Heart right ventricle (tissue), 16 donors: ENCODE data around the gene PRSS1. TPM values are rescaled to one million over a fixed set of nuclear protein-coding genes. Genes with fewer than 3 reads are reported as not detected.
"Not testable (repeated sequence)": the region's sequence is repeated elsewhere in the genome, so short reads cannot be mapped to it uniquely, and the experiment has no call there.

Experiments
- ATAC-seq, 8 donors: fragments of 200-7000 bp; cut with Tn5 transposase; one replicate each; pipeline ENCODE4 v1.9.1; 2020; ENCODE audit warnings: mild to moderate bottlenecking in 8 of 8, moderate library complexity in 8 of 8, moderate number of reproducible peaks in 1 of 8
- DNase-seq, 2 donors: peaks; one replicate each; pipeline ENCODE4 v3.0.0-alpha.2; 2020
- H3K27ac ChIP-seq, 10 donors: fragments of 200-600 bp; sonication (generic) in 2 of 10; one replicate each; pipeline versions ENCODE4 v1.5.0 to v1.8.0; 2020 to 2022; ENCODE audit warnings: mild to moderate bottlenecking in 3 of 10
- H3K27me3 ChIP-seq, 7 donors: fragments of 200-600 bp; one replicate each; pipeline ENCODE4 v1.8.0; 2021 to 2022; ENCODE audit warnings: mild to moderate bottlenecking in 2 of 7
- H3K36me3 ChIP-seq, 9 donors: fragments of 200-600 bp; sonication (generic) in 1 of 9; one replicate each; pipeline versions ENCODE4 v1.5.0 to v1.8.0; 2020 to 2022; ENCODE audit warnings: mild to moderate bottlenecking in 2 of 9
- H3K4me1 ChIP-seq, 9 donors: fragments of 200-600 bp; sonication (generic) in 1 of 9; one replicate each; pipeline versions ENCODE4 v1.5.0 to v1.8.0; 2020 to 2022; ENCODE audit warnings: mild to moderate bottlenecking in 4 of 9
- H3K4me3 ChIP-seq, 10 donors: fragments of 200-600 bp; sonication (generic) in 2 of 10; one replicate each; pipeline versions ENCODE4 v1.5.0 to v1.8.0; 2020 to 2022; ENCODE audit warnings: mild to moderate bottlenecking in 7 of 10, moderate library complexity in 2 of 10
- H3K9me3 ChIP-seq, 11 donors: fragments of 200-600 bp in 10 of 11; sonication (generic) in 2 of 11; one replicate each; pipeline versions ENCODE4 v1.5.0 to v1.8.0; 2013 to 2022; ENCODE audit warnings: mild to moderate bottlenecking in 2 of 11, control low read depth in 1 of 11, moderate library complexity in 1 of 11
- WGBS, 2 donors: extraction: QIAGEN DNeasy Blood & Tissue Kit; methylation state at CpG; one replicate each; pipeline ENCODE4 v1.1.7; 2013; ENCODE audit warnings: inconsistent platforms in 1 of 2; 5-methylcytosine and 5-hydroxymethylcytosine counted together
- intact Hi-C, 10 donors: fragments of 100-400 bp; cut with DNase I; formaldehyde crosslinking; loops; one replicate each; pipeline versions ENCODE4 v1.11.1 to v1.14.2; 2022
- polyA plus RNA-seq, 2 donors: library from polyadenylated mRNA; stranded (reverse); fragments of 200-250 nt; gene quantifications; one replicate each; pipeline ENCODE4 v1.2.3, GENCODE V29; 2013
- total RNA-seq, 10 donors: library from RNA; stranded (reverse); fragmentation: NEBNext Ultra II Directional in 3 of 10; extraction: Animal tissue kit (Norgen Biotek cat#: 25700) in 3 of 10; gene quantifications; one replicate each; pipeline versions ENCODE4 v1.2.1 to v1.2.4, GENCODE V29; 2021 to 2023
- TF ChIP-seq, protein P1 (sequence below), 9 donors: fragments of 200-600 bp; sonication (generic) in 2 of 9; IDR thresholded peaks; one replicate each; pipeline versions ENCODE4 v1.5.0 to v1.8.0; 2021 to 2022; ENCODE audit warnings: antibody characterized with exemption in 9 of 9, mild to moderate bottlenecking in 5 of 9, moderate library complexity in 1 of 9
- donor health status: Arrhythmogenic right ventricular cardiomyopathy.
- donor health status: ischemic (EF 13 %, LVEDD 7.1; RV severe dilation, severe dysfunction).
- donor health status: healthy with polysubstance abuse.
- donor health status: DM: no; HTN: yes; CAD: no.
- donor health status: DM: no; HTN: no; CAD: no.
- donor health status: ischemic (EF 25% LVEDD 6.9; RV normal size, moderate dysfunction).
- donor health status: ischemic (EF 25% LVEDD 5.7; RV mildly dilated, moderate dysfunction).
- donor health status: healthy.
- donor health status: DM: yes; HTN: yes; CAD: no.
- donor health status: Ischemic cardiomyopathy.
- donor health status: ischemic (EF 35%, LVEDD 5.7; RV mildly dilated, moderate dysfunction).
- donor health status: nonischemic (EF 11% LVEDD 7.7; RV severe dilation, severe dysfunction).
- donor health status: DM: yes; HTN: yes; CAD: no.
- donor health status: PGD.
- donor health status: ischemic (EF 29% LVEDD 5.4; RV normal size, mild dysfunction).
- donor health status: nonischemic (EF 23%, LVEDD 6.1; RV moderate dilation, normal function).

The PRSS1 gene
- total and polyA plus RNA-seq, 12 donors = 0.75 to 4.3 (median 3.7) TPM; not detected in 4

DNA sequence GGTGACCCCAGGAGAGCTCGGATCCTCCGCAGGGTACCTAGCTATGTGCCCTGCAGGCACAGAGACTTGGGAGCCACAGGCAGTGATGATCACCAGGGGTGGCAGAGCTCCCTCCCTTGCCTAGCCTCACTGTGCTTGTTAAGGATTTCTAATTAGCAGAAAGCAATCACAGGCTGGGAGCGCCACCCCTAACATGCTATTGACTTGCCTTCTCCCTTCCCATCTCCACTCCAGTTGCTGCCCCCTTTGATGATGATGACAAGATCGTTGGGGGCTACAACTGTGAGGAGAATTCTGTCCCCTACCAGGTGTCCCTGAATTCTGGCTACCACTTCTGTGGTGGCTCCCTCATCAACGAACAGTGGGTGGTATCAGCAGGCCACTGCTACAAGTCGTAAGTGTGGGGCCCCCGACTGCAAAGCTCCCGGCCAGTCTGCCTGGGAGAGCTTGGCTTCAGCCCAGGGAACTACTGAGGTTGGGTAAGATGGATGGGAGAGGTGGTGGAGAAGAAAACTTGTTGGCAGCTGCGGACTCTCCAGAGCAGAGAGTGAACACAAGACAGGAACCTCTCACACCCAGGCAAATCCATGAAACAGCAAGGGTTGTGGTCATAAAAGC is 1.2 kb downstream of the PRSS1 start:
- Histone ChIP-seq H3K36me3 (no peaks in the 10 kb centered on the region), H3K27me3 (no peaks in the 10 kb centered on the region), H3K4me3 (no peak overlapping the region), H3K4me1 (no peaks in the 10 kb centered on the region), H3K9me3 (no peaks in the 10 kb centered on the region), H3K27ac (no peak overlapping the region)
- intact Hi-C loops = no loop called here
- ATAC-seq = no peak
- DNase-seq = no peak
- 66 to 73% methylated on average over 9 of the region's 9 CpGs for WGBS, 2 donors
- TF ChIP-seq, protein P1, sequence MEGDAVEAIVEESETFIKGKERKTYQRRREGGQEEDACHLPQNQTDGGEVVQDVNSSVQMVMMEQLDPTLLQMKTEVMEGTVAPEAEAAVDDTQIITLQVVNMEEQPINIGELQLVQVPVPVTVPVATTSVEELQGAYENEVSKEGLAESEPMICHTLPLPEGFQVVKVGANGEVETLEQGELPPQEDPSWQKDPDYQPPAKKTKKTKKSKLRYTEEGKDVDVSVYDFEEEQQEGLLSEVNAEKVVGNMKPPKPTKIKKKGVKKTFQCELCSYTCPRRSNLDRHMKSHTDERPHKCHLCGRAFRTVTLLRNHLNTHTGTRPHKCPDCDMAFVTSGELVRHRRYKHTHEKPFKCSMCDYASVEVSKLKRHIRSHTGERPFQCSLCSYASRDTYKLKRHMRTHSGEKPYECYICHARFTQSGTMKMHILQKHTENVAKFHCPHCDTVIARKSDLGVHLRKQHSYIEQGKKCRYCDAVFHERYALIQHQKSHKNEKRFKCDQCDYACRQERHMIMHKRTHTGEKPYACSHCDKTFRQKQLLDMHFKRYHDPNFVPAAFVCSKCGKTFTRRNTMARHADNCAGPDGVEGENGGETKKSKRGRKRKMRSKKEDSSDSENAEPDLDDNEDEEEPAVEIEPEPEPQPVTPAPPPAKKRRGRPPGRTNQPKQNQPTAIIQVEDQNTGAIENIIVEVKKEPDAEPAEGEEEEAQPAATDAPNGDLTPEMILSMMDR (IDR thresholded peaks at IDR 0.05) = no peak

DNA sequence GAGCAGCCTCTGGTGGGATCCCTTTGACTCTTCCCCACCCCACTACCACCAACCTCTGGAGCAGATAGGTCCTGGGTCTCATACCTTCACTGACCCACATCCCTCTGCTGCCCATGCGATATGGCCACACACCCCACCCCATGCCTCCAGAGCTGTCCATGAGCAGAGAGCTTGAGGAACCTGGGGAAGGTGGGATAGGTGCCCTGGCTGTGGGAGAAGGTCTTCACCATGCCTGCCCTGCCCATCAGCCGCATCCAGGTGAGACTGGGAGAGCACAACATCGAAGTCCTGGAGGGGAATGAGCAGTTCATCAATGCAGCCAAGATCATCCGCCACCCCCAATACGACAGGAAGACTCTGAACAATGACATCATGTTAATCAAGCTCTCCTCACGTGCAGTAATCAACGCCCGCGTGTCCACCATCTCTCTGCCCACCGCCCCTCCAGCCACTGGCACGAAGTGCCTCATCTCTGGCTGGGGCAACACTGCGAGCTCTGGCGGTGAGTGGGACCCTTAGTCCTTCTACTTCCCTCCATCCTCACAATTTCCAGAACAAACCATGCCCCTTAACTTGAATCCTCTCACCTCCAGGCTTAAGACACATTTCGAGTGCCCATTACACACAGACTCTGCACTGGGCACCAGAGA is 2.4 kb downstream of the PRSS1 start:
- H3K27me3 ChIP-seq, H3K9me3 ChIP-seq, ATAC-seq, H3K27ac ChIP-seq, intact Hi-C loops, DNase-seq, H3K4me3 ChIP-seq, H3K36me3 ChIP-seq, H3K4me1 ChIP-seq: not testable (repeated sequence)
- WGBS, 2 donors = 82 to 88% methylated on average over 14 of the region's 14 CpGs

DNA sequence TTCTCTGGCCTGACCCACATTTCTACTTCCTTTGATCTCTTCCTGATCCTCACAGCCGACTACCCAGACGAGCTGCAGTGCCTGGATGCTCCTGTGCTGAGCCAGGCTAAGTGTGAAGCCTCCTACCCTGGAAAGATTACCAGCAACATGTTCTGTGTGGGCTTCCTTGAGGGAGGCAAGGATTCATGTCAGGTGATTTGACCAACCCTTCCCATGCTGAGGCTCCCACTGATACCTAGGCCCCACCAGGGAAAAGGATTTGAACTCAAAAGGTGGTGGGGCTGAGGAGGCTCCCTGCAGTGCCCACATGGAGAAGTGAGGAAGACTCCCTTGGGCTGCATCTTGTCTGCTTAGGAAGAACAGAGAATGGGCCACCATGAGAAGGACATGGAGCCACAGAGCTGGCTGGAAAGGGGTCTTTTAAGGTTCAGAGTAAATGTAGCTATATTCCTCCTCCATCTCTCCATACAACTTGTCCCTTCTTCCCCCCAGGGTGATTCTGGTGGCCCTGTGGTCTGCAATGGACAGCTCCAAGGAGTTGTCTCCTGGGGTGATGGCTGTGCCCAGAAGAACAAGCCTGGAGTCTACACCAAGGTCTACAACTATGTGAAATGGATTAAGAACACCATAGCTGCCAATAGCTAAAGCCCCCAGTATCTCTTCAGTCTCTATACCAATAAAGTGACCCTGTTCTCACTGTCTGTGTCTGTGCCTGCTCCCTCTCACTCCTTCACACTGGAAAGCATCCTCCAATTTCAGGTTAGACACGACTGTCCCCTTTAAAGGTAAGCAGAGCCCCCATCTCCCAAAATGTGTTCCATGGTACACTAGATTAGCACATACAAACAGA is 3.3 kb downstream of the PRSS1 start:
- H3K4me3 ChIP-seq = no peak overlapping the region
- no peaks in the 10 kb centered on the region for H3K36me3 ChIP-seq
- intact Hi-C loops = no loop called here
- H3K27me3 ChIP-seq = no peaks in the 10 kb centered on the region
- ATAC-seq (no peak), DNase-seq (no peak)
- 46 to 59% methylated on average over 3 of the region's 3 CpGs for WGBS, 2 donors
- no peaks in the 10 kb centered on the region for H3K4me1 ChIP-seq
- H3K9me3 ChIP-seq = peaks cover 0 to 3% (median 0%) of the 10 kb centered on the region in 11 donors
- TF ChIP-seq, protein P1 (IDR thresholded peaks at IDR 0.05) = no peak
- H3K27ac ChIP-seq = no peak overlapping the region

DNA sequence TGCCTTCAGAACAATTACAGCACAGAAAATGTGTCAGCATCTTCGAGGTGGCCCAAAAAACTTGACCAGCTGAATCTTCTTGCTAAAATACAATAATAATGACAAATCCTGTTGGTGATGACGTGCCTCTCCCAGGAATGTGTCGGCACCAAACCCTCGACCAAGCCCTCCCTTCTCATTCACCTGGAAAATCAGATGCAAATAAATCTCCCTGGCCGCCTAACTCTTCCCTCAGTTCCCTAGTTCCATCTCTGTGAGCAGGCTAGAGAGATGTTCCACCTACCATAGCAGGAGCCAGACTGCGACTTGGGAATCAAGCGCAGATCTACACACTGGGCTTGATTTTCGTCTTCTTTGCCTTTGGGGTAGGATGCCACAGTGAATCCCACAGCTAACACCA is 4.1 kb downstream of the PRSS1 start:
- 49 to 74% methylated on average over 8 of the region's 8 CpGs for WGBS, 2 donors
- Histone ChIP-seq H3K4me3 (no peak overlapping the region), H3K27me3 (no peaks in the 10 kb centered on the region), H3K36me3 (no peaks in the 10 kb centered on the region), H3K9me3 (peaks cover 0 to 3% (median 0%) of the 10 kb centered on the region in 11 donors), H3K4me1 (no peaks in the 10 kb centered on the region), H3K27ac (no peak overlapping the region)
- ATAC-seq (no peak), DNase-seq (no peak)
- TF ChIP-seq, protein P1 (IDR thresholded peaks at IDR 0.05) = no peak
- intact Hi-C loops = no loop called here

DNA sequence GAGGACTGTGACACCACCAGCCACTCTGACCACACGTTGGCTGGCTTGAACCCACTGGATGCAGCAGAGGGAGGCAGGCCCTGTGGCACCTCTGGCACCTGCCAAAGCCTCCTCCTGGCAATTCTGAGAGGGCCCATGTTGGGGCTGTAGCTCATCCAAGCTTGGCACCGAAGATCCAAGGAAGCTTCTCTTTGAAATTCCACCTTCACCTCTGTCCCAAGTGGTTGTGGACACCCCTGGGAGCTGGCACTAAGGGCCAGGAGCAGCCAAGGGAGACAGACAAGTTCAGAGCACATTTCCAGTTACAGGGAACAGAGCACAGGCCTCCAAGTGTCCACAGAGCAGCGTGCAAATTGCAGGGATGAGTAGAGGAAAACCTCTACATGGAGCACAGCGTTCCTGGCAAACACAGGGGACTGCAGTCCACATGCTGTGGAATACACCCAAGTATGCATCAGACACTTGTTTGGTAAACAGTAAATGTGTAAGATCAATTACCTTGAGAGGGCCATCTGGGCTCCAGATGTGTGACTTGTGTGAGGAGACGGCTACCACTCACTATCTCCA is 4.7 kb downstream of the PRSS1 start:
- H3K9me3 ChIP-seq, H3K4me1 ChIP-seq, H3K4me3 ChIP-seq, ATAC-seq, DNase-seq, H3K27me3 ChIP-seq, H3K27ac ChIP-seq, intact Hi-C loops, H3K36me3 ChIP-seq: not testable (repeated sequence)
- WGBS, 2 donors = 57% methylated on average over 5 of the region's 5 CpGs
